Stimulated activated CD4-positive, alpha-beta T cell treated with anti-CD3 and anti-CD28 coated beads, Interleukin-4, amount 100 ng/mL, for 4 hours (primary cell): ENCODE measurements around the gene MYCN.
"Not testable (repeated sequence)": the region's sequence is repeated elsewhere in the genome, so short reads cannot be mapped to it uniquely, and the experiment has no call there.

Experiments
- DNase-seq, 2 experiments: peaks; one replicate each; pipeline ENCODE4 v3.0.0-alpha.2; 2020

The MYCN gene

DNA sequence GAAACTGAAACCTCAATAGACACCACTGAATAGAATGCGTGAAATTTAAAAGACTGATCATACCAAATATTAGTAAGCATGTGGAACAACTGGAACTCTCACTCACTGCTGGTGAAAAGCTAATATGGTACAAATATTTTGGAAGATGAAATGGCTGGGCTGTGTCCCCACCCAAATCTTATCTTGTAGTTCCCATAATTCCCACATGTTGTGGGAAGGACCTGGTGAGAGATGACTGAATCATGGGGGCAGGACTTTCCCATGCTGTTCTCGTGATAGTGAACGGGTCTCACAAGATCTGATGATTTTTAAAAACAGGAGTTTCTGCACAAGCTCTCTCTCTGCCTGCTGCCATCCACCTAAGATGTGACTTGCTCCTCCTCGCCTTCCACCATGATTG lies 32.0 kb upstream of the MYCN start:
- no peak for DNase-seq

DNA sequence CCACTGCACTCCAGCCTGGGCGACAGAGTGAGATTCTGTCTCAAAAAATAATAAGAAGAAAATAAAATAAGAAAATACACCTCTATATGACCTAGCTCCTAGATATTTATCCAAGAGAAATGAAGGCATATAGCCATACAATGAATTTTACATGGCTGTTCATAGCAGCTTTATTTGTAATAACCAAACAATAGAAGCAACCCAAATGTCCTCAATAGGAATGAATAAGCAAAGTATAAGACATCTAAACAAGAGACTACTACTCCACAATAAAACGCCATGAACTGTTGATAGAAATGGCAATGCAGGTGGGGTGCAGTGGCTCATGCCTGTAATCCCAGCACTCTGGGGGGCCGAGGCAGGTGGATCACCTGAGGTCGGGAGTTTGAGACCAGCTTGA lies 31.2 kb upstream of the MYCN start:
- DNase-seq, result no peak

DNA sequence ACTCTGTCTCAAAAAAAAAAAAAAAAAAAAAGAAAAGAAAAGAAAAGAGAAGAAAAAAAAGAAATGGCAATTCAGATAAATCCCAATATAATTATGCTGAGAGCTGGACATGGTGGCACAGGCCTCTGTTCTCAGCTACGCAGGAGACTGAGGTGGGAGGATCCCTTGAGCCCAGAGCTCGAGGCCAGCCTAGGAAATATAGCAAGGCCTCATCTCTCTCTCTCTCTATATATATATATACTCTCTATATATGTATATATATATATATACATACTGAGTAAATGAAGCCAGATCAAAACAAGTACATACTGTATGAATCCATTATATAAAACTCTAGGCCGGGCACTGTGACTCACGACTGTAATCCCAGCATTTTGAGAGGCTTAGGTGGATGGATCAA lies 30.6 kb upstream of the MYCN start:
- DNase-seq, result no peak

DNA sequence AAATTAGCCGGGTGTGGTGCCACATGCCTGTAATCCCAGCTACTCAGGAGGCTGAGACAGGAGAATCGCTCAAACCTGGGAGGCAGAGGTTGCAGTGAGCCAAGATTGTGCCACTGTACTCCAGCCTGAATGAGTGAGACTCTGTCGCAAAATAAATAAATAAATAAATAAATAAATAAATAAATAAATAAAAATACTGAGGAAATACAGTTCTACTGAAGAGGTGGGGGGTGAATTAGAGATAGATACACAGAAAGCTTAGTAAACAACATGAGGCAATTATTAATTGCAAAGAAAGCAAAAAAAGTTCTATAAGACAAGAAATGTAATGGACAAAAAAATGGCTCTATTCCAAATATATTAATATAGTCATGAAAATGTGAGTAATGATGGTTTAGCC lies 29.1 kb upstream of the MYCN start:
- not testable (repeated sequence) for DNase-seq

DNA sequence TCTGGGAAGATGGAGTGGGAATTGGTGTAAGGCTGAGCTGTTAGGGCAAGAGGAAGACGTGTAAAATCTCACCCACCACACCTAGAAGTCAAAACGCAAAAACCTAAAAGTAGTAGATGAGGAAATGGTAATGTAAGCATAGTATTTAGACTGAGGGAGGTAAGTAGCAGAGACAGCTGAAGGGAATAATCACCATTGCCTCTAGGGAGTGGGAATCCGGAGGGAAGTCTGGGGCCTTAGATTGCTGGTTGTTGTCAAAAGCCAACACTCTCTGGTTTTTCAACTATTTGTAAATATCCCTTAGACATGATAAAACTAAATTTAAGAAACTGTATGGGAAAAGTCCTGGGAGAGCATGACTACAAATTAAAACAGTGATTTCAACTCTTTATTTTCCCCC lies 28.7 kb upstream of the MYCN start:
- DNase-seq, result no peak

DNA sequence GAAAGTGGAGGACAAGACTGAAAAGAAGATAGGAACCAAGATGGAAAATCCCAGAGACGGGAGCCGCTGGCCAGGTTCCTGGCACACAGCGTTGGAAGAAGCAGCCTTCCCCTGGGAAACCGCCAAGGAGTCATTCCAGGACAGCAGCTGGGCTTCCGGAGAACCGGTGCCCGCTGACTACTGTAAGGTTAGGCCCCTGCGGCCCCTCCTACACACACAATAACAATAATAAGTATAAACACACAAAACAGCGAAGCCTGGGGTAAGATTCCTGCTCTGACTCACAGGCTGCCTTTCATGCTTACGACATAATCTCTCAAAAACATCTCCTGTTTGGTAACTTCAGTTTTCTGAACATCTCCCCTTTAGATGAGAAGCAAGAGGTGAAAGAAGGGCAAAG lies 28.1 kb upstream of the MYCN start:
- DNase-seq, result no peak

DNA sequence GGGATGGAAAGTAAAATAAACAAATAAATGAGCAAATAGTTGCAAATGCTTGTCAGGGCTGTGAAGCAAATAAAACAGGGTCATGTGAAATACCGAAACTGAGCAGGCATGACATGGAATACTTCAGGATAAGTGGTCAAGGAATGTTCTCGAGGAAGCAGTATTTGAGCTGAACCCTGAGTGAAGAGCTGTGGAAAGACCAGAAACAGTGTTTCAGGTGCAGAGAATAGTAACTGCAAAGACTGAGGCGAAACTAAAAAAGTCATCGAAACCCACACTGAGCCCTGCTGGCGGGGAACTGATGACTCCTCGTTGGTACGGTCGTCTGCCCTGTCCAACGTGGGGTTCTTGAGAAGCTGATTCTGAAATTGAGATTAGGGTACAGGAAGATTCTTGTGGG lies 27.2 kb upstream of the MYCN start:
- DNase-seq, result no peak

DNA sequence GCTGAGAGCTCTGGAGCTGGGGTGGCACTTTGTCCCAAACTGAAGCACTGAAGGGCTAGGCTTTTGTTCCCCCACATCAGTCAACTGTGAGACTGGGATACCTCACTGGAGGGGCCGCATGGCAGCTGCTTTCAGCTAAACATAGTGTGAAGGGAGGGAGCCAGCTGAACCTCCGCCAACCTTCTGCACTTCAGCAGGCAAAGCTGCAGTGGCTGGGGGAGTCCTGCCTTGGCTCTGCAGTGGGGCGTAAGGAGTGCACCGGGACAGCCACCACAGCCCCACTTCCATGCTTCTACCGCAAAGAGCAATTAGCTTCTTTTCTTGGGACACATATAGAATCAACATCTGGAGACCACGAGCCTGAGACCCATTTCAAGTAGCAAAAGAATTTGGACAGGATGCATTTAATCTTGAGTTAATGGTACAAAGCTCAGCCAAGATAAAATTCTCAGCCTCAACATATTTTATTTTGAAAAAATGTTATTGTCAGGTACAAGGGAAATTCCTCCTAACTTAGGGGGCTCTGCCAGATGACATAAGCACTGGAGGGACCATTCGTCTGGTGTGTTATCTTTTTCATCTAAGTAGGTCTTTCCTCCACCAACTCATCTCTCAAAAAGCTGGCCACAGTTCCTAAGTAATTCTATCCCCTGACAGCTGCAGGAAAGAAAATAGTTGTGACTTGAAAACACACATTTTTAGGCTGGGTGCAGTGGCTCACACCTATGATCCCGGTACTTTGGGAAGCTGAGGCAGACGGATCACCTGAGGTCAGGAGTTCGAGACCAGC lies 25.6 kb upstream of the MYCN start:
- DNase-seq, result no peak

DNA sequence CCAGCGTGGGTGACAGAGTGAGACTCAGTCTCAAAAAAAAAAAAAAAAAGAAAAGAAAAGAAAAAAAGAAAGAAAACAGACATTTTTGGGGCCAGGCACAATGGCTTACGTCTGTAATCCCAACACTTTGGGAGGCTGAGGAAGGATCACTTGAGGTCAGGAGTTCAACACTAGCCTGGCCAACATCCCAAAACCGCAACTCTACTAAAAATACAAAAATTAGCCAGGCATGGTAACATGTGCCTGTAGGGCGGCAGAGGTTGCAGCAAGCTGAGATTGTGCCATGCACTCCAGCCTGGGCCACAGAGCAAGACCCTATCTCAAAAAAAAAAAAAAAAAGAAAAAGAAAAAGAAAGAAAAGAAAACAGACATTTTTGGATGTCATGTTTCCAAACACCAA lies 24.8 kb upstream of the MYCN start:
- not testable (repeated sequence) for DNase-seq

DNA sequence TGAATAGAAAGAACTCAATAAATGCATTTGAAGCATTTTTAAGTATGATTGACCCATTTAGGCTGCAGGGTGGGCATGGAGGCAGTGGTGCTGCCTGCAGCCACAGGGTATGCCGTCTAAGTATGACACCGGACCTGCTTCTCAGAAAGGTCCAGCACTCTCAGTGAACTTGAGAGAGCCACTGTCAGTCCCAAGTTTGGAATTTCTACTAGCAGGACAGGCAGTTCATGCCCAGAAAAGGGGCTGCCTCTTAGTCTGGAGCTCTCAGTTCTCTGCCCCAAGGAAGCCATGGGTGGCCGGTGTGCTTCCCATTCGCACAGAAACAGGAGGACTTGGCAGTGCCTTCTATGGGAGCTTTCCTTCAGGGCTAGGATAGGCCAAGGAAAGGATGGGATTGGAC lies 24.0 kb upstream of the MYCN start:
- no peak for DNase-seq

DNA sequence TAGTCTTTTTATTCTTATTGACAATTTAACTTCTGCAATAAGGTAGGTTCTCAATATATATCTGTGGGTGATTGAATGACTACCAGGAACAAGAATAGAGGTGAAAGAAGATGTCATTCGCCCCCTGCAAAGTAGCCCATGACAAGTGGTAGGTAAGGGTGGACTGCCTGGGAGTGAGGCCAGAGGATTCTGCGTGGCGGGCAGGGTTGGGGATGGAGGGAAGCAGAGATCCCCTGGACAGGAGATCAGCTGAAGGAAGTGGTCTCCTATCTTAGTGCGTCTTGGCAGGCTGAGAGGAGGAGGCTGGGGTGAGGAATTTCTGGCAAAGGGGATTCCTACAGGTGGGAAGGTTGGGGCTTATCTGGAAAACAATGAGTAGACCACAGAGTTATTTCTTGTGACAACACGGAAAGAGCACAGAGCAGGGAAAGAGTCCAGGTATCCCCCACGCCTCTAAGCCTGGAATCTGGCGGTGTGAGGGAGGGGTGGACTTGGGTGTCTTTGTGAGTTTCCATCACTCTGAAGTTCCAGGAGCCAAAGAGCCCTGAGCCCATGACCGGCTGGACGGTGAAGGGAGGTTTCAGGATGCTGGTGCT lies 21.5 kb upstream of the MYCN start:
- DNase-seq, result no peak

DNA sequence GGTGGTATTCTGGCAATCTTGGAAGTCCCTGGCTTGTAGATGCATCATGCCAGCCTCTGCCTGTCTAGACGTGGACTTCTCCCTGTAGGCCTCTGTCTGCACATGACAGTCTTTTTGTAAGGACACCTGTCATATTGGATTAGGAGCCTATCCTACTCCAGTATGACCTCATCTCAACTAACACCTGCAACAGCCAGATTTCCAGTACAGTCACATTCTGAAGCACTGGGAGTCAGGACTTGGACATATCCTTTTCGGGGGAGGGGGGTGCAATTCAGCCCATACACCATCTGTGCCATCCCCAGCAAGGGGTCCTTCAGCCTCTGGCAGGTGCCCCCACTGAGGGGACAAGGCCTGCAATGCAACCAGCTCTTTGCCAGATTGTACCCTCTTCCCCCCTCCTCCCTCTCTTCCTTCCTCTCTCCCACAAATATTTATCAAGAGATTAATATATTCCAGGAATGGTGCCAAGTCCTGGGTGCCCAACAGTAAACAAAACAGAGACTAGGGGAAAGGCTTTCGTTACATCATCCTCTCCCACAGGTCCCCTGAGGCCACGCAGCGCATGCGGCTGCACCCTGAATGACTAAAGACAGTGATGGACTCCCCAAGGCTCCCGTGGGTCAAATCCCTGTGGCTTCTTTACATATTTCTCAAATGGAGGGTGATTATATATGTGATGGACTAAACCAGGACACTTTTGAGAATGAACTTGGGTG lies 20.5 kb upstream of the MYCN start:
- no peak for DNase-seq

DNA sequence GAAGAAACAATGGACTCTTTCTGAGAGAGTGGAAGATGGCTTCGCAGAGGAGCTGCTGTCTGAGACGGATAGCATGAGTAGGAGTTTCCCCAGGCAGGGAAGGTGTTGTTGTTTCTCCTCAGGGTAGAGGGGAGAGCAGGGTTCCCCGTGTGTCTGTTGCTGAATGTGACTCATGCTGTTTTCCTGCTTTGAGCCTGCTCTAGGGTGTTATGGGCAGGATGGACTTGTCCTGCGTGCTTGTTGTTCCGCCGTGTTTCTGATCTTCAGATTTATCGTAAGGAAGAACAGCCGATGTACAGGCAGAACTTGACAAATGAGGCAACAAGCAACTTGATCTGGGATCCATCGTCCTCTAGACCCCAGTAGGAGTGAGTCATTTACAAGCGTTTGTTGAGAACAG lies 19.7 kb upstream of the MYCN start:
- no peak for DNase-seq

DNA sequence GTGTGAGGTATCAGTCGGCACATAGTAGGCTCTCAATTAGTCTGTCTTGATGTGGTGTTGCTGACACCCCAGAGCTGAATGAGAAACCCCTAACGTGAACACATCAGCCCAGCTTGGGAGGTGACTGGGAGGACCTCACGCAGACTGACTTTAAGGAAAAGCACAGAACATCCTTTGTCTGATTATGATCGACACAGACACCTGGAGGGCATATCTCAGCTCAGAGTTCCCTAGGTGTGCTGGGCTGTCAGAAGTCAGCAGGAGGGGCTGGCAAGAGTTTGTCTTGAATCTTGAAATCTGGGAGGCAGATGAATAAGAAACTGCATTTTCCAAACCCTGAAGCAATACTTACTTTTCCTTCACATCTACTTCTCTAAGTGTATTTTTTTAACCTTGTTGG lies 16.8 kb upstream of the MYCN start:
- DNase-seq, result no peak

DNA sequence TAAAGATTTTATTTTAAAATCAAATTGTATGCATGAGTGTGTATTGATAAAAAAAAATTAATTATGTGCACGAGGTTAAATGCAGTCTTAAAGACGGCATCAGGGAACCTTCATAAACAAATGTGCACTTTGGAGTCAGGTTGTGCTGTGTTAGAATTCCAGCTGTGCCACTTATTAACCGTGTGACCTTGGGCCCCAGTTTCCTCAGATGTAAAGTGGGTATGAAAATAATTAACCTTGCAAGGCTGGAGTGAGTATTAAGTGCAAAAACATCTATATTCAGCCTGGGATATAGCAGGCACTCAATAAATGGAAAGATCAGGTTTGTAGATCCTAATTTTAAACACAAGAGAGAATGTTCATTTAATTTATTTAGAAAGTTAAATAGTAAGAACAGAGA lies 14.5 kb upstream of the MYCN start:
- DNase-seq, result no peak

DNA sequence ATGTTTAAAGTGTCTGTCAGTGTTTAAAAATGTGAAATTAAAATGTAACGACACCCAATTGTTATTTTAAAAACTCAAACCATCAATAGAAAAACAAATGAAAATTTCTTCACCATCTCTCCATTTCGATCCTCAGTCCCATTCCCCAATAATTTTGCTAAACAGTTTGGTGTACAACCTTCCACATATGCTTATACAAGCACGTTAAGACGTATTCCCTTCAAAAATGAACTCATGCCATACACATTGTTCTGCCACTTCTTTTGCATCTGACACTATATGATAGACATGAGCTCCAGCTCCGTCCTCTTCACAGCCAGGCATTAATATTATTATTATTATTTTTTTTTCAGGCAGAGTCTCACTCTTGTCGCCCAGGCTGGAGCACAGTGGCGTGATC lies 14.1 kb upstream of the MYCN start:
- no peak for DNase-seq

DNA sequence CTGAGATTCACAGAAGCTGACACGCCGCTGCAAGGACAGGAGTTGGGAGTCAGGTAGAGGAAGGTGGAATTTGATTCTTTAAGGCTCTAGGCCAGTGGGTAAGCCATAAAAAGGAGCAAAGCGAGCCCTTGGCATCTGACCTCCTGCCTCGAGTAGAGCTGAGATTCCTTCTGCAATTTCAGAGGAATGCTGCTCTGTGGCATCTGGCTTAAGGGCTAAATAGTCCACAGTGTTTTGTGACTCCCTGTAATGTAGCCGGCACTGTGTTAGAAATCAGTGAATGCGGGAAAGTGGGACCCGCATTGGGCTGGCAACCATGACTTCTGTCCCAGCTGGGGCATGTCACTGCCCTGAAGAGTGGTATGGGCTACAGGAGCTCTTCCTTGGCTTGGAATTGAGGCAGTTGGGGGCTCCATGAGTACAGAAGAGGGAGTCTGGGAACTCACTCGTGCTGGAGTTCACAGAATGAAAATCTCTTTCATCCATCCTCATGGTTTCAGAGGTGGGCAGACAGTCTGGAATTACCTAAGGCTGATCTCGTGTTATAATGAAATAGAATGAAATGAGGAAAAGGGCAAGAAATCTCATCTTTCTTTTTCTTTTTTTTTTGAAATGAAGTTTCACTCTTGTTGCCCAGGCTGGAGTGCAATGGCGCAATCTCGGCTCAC lies 12.7 kb upstream of the MYCN start:
- no peak for DNase-seq

DNA sequence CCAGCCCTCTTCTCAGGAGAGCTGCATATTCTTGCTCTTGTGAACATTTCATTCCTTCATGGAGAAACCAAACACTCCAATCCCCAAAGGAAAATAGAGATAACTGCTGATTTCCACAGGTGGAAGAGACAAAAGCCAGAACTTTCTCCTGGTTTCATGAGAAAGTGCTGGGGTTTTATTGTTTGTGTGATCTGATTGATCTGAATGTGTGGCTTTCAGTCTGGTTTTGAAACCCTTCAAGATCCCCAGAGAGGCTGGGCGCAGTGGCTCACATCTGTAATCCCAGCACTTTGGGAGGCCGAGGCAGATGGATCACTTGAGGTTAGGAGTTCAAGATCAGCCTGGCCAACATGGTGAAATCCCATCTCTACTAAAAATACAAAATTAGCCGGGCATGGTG lies 11.3 kb upstream of the MYCN start:
- not testable (repeated sequence) for DNase-seq

DNA sequence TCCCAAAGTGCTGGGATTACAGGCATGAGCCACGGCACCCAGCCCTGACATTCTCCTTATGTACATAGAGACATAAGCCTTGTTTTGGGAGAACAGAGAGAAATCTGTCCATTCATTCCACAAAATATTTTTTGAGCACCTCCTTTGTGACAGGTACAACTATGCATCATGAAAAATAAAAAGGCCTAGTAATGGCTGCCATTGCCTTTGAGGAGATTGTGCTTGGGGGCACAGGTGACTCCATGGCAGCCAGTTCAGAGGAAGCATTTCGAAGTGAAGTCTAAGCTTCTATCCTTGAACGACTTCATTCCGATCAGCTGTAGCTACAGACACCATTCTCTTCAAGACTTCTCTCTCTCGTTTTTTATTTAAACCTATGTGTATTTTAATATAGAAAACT lies 10.5 kb upstream of the MYCN start:
- DNase-seq, result no peak

DNA sequence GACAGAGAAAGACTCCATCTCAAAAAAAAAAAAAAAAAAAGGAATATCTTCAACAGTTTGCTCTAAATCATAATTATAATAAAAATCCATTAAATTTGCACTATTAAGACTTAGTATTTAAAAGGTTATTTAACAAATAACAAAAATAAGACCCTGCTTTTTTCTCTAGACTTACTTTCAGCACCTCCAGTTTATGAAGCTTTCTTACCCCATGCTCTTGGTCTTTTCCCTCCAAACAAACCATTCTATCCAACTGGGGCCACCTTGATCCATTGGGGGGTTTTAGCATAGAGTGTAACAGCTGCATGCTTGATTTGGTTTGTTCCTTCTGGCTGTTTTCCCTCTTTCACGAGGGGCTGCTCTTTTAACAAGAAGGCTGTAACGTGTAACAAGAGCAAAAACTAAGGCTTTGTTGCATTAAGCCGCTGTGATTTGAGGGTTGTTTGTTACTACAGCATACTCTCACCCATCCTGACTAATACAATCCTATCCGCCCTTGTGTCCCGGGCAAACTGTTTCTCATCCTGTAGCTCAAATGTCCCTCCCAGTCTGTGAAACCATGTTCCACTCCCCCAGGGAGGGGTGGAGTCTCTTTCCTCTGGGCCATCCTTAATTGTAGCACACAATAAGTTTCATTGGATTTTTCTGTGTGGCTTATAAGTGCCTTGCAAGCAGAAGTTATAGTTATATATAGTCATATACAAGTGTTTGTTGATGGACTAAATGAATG lies 9.6 kb upstream of the MYCN start:
- DNase-seq, result no peak

DNA sequence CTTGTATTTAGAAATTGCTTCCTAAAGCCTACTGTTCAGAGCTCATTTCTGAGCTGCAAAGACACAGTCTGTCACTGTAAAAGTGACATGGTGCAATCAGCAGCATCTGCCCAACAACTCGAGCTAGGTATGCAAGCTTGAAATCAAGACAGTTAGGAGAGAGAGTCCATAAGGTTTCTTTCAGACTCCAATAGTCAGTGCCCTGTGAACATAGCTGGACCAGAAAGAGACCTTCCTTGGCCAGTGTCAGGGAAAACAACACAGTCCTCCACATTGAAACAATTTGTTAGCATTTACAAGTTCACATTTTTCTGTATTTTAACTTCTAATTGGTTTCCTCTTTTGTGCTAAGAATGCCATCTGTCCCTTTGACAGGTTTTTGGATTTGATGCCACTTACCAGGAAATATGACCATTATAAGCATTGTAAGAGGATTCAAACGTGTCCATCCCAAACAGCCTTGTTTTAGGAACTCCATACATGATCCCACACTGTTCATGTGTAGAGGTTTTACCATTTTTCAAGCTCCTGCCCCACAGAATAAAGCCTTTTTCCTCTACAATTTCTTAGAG lies 8.9 kb upstream of the MYCN start:
- DNase-seq, result no peak

DNA sequence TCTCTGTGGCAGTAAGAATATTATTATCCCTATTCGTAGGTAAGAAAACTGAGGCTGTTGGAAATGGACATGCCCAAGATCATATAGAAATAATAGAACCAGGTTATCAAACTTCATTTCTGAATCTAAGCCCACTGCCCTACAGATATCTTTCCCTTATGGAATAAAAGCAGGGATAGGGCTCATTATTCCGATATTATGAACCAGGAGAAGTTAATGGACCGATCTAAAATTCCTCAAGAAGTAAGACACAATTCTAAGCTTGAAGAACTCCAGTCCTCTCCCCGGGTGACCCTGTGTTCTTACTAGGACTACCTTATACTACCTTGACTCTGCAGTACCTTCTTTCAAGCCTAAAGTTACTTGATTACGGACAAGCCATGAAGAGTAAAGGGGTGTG lies 8.4 kb upstream of the MYCN start:
- DNase-seq, result no peak
